Activated CD8-positive, alpha-beta memory T cell treated with anti-CD3 and anti-CD28 coated beads, Interleukin-2, amount 50 U/mL, for 24 hours (primary cell): ENCODE measurements around the gene GJB3.
"Not testable (repeated sequence)": the region's sequence is repeated elsewhere in the genome, so short reads cannot be mapped to it uniquely, and the experiment has no call there.

Source experiments
- DNase-seq: peaks from one replicate; pipeline ENCODE4 v3.0.0-alpha.2; 2020; ENCODE audit errors: extremely low read depth

The GJB3 gene

GRCh38 chr1:34785231-34785874 is 4.3 kb downstream of the GJB3 start:
- DNase-seq, result no peak

GRCh38 chr1:34785875-34786470 is 5.0 kb downstream of the GJB3 start:
- no peak for DNase-seq

GRCh38 chr1:34786521-34787325 is 5.7 kb downstream of the GJB3 start:
- peak; percentile 19 for DNase-seq

GRCh38 chr1:34787461-34788420 is 6.7 kb downstream of the GJB3 start:
- DNase-seq, result no peak

- DNase-seq, result no peak
These were observed 10.0 kb downstream of the GJB3 start for GRCh38 chr1:34790985-34791384.

- DNase-seq, result no peak
These were observed 11.4 kb downstream of the GJB3 start for GRCh38 chr1:34792424-34792823.

GRCh38 chr1:34792868-34793727 is 12.1 kb downstream of the GJB3 start, which contains the start of gene GJA4:
Gene GJA4 (plus strand): TSS chr1:34792999. CDS start chr1:34794214, 1,215 bp downstream.
- no peak for DNase-seq

- no peak for DNase-seq
These were observed 13.2 kb downstream of the GJB3 start for GRCh38 chr1:34794001-34794789.

- no peak for DNase-seq
These were observed 13.8 kb downstream of the GJB3 start for GRCh38 chr1:34794790-34795180.

GRCh38 chr1:34795916-34796315 is 14.9 kb downstream of the GJB3 start:
- no peak for DNase-seq

GRCh38 chr1:34796990-34797389 is 16.0 kb downstream of the GJB3 start:
- no peak for DNase-seq

- no peak for DNase-seq
These were observed 19.2 kb downstream of the GJB3 start for GRCh38 chr1:34800214-34800613.

- no peak for DNase-seq
These were observed 22.8 kb downstream of the GJB3 start for GRCh38 chr1:34803770-34804169.

- DNase-seq, result no peak
These were observed 25.4 kb downstream of the GJB3 start for GRCh38 chr1:34806396-34806795.

GRCh38 chr1:34808051-34808810 is 27.2 kb downstream of the GJB3 start:
- DNase-seq, result no peak

- not testable (repeated sequence) for DNase-seq
These were observed 29.8 kb downstream of the GJB3 start for GRCh38 chr1:34810781-34811180.

- DNase-seq, result no peak
These were observed 35.3 kb downstream of the GJB3 start for GRCh38 chr1:34816332-34816731.

- no peak for DNase-seq
These were observed 35.8 kb downstream of the GJB3 start for GRCh38 chr1:34816778-34817177.

GRCh38 chr1:34818862-34819261 is 37.8 kb downstream of the GJB3 start:
- DNase-seq, result not testable (repeated sequence)
